ENCODE measurements around the gene RELT. TPM values are rescaled to one million over a fixed set of nuclear protein-coding genes. Genes with fewer than 3 reads are reported as not detected.

The RELT gene
- total RNA-seq, 1 experiment from 2014 or later: 13.8 TPM

DNA sequence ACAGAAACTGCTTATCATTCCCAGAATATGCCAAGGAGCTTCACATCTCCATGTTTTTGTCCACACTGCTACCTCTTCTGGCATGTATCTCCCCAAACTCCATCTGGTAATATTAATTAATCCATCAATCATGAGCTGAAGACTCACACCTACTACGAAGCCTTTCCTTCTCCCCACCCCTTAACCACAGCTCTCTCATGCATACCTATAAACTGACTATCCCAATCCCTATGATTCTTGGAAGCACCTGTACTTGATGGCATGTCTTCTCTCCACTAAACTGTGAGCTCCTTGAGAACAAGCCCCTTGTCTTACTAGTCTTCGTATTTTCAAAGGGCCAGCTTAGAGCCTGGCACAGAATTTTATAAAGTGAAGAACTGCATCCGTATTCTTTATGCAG lies 47.3 kb downstream of the RELT start:
- Histone ChIP-seq H3K4me3 (replicated peaks in 1 of 2; ENCODE audit: low read depth in 1 of 2, low read length in 2 of 2) (no peak overlapping the region), H3K36me3 (ENCODE audit: control insufficient read depth in 1 of 2, insufficient read depth in 2 of 2, low read length in 2 of 2) (no peaks in the 10 kb centered on the region), H3K27me3 (ENCODE audit: insufficient read depth, low read length) (no peaks in the 10 kb centered on the region), H3K27ac (ENCODE audit: low read depth, low read length) (no peak overlapping the region), H3K4me1 (ENCODE audit: control insufficient read depth in 1 of 2, insufficient read depth in 2 of 2, low read length in 2 of 2) (no peaks in the 10 kb centered on the region), H3K9me2 (ENCODE audit: insufficient read depth) (no peaks in the 10 kb centered on the region), H4K20me1 (ENCODE audit: insufficient read depth) (no peaks in the 10 kb centered on the region), H3K9ac (ENCODE audit: low read length) (no peak overlapping the region), H2AFZ (ENCODE audit: low read depth, low read length, poor library complexity, severe bottlenecking) (no peak overlapping the region), H3K79me2 (ENCODE audit: insufficient read depth, low read length) (no peaks in the 10 kb centered on the region), H3K4me2 (ENCODE audit: low read length) (no peak overlapping the region), H3K9me3 (ENCODE audit: control insufficient read depth in 1 of 2, insufficient read depth in 1 of 2, low read depth in 1 of 2, low read length in 2 of 2) (no peaks in the 10 kb centered on the region)
- intact Hi-C loops (cut with micrococcal nuclease): no loop called here
- no peak for DNase-seq (ENCODE audit: low read depth, low spot score)
- BruUV-seq (replicated peaks): no TSS peak
- no peak for ATAC-seq
- POLR2A ChIA-PET: interaction anchor here (1.3 kb wide), 1 partner anchor 13 kb away, joined by 3 read pairs; no protein-coding TSS in a partner anchor
- CTCF ChIA-PET: interaction anchor here (1.2 kb wide), 1 partner anchor 30 kb away, joined by 3 read pairs; no protein-coding TSS in a partner anchor
- TF ChIP-seq RAD21 (IDR thresholded peaks at IDR 0.05; ENCODE audit: low read depth): no peak
- no peak for TF ChIP-seq CEBPB (IDR thresholded peaks at IDR 0.05; ENCODE audit: low read depth)
- TF ChIP-seq EZH2phosphoT487 (IDR thresholded peaks at IDR 0.05; ENCODE audit: borderline replicate concordance): no peak
- RAD21 ChIA-PET (ENCODE audit: low non-redundant PET in 1 of 2, low total read pairs in 2 of 2, uncharacterized antibody in 2 of 2, unreplicated experiment in 2 of 2): no interaction called here

DNA sequence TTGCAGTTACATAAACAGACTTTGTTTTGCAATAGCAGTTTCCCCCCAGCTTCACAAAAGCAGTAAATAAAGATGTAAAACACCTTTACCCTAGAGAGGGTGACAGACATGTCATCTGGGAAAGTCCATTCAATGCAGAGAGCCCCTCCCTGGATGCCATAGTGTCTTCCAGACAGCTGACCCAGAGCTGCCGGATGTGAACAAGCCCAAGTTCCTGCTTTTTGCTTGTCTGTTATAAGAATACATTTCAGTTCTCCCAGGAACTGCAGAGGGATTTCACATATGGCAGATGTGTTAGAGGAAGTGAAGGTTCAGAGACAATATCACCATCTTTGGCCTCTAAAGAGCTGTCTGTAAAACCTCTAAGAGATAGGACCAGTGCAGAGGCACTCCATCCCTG lies 48.9 kb downstream of the RELT start:
- intact Hi-C loops (cut with micrococcal nuclease): no loop called here
- Histone ChIP-seq H3K79me2 (ENCODE audit: insufficient read depth, low read length) (no peaks in the 10 kb centered on the region), H3K4me3 (replicated peaks in 1 of 2; ENCODE audit: low read depth in 1 of 2, low read length in 2 of 2) (no peak overlapping the region), H3K27ac (ENCODE audit: low read depth, low read length) (no peak overlapping the region), H3K9me2 (ENCODE audit: insufficient read depth) (no peaks in the 10 kb centered on the region), H3K4me1 (ENCODE audit: control insufficient read depth in 1 of 2, insufficient read depth in 2 of 2, low read length in 2 of 2) (no peaks in the 10 kb centered on the region), H3K36me3 (ENCODE audit: control insufficient read depth in 1 of 2, insufficient read depth in 2 of 2, low read length in 2 of 2) (no peaks in the 10 kb centered on the region), H4K20me1 (ENCODE audit: insufficient read depth) (no peaks in the 10 kb centered on the region), H3K9ac (ENCODE audit: low read length) (no peak overlapping the region), H2AFZ (ENCODE audit: low read depth, low read length, poor library complexity, severe bottlenecking) (no peak overlapping the region), H3K27me3 (ENCODE audit: insufficient read depth, low read length) (no peaks in the 10 kb centered on the region), H3K4me2 (ENCODE audit: low read length) (no peak overlapping the region), H3K9me3 (ENCODE audit: control insufficient read depth in 1 of 2, insufficient read depth in 1 of 2, low read depth in 1 of 2, low read length in 2 of 2) (no peaks in the 10 kb centered on the region)
- ChIA-PET CTCF (no interaction called here), RAD21 (ENCODE audit: low non-redundant PET in 1 of 2, low total read pairs in 2 of 2, uncharacterized antibody in 2 of 2, unreplicated experiment in 2 of 2) (no interaction called here), POLR2A (interaction anchor here (0.6 kb wide), 1 partner anchor 16 kb away, joined by 3 read pairs; no protein-coding TSS in a partner anchor)
- no TSS peak for BruUV-seq (replicated peaks)
- ATAC-seq (no peak), DNase-seq (ENCODE audit: low read depth, low spot score) (no peak)
- TF ChIP-seq FOSL1 (IDR thresholded peaks at IDR 0.05; ENCODE audit: low read depth): no peak
- no peak for TF ChIP-seq EZH2 (IDR thresholded peaks at IDR 0.05)
- no peak for TF ChIP-seq MAX (IDR thresholded peaks at IDR 0.05)
- TF ChIP-seq SIN3A (IDR thresholded peaks at IDR 0.05; ENCODE audit: low read depth): no peak
- no peak for TF ChIP-seq JUND (IDR thresholded peaks at IDR 0.05)
- TF ChIP-seq POLR2A (IDR thresholded peaks at IDR 0.05; ENCODE audit: borderline replicate concordance, extremely low read depth, insufficient read depth, insufficient read length): no peak
- no peak for TF ChIP-seq TCF7L2 (IDR thresholded peaks at IDR 0.05; ENCODE audit: borderline replicate concordance, extremely low read depth, insufficient read depth, insufficient read length)
- no peak for TF ChIP-seq EGR1 (IDR thresholded peaks at IDR 0.05; ENCODE audit: low read depth)
- TF ChIP-seq CEBPB (IDR thresholded peaks at IDR 0.05; ENCODE audit: low read depth): no peak
- TF ChIP-seq SRF (IDR thresholded peaks at IDR 0.05; ENCODE audit: low read depth): no peak
- TF ChIP-seq, protein P1, sequence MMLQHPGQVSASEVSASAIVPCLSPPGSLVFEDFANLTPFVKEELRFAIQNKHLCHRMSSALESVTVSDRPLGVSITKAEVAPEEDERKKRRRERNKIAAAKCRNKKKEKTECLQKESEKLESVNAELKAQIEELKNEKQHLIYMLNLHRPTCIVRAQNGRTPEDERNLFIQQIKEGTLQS (IDR thresholded peaks at IDR 0.05): no peak
- TF ChIP-seq RAD21 (IDR thresholded peaks at IDR 0.05; ENCODE audit: low read depth): no peak
- TF ChIP-seq SP1 (IDR thresholded peaks at IDR 0.05; ENCODE audit: low read depth): no peak
- TF ChIP-seq, protein P2, sequence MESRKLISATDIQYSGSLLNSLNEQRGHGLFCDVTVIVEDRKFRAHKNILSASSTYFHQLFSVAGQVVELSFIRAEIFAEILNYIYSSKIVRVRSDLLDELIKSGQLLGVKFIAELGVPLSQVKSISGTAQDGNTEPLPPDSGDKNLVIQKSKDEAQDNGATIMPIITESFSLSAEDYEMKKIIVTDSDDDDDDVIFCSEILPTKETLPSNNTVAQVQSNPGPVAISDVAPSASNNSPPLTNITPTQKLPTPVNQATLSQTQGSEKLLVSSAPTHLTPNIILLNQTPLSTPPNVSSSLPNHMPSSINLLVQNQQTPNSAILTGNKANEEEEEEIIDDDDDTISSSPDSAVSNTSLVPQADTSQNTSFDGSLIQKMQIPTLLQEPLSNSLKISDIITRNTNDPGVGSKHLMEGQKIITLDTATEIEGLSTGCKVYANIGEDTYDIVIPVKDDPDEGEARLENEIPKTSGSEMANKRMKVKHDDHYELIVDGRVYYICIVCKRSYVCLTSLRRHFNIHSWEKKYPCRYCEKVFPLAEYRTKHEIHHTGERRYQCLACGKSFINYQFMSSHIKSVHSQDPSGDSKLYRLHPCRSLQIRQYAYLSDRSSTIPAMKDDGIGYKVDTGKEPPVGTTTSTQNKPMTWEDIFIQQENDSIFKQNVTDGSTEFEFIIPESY (IDR thresholded peaks at IDR 0.05; ENCODE audit: extremely low read depth, insufficient replicate concordance, low read length): no peak
- TF ChIP-seq ZFX (IDR thresholded peaks at IDR 0.05): no peak
- TF ChIP-seq ZNF274 (IDR thresholded peaks at IDR 0.05; ENCODE audit: low read depth, low read length): no peak
